ENCODE data around the gene RPP30.

RPP30 gene

GRCh38 chr10:90906596-90906995, 34.8 kb downstream of the RPP30 start:
- WGBS: no CpG with 5 or more reads among the region's 1 CpG
- H3K4me1 ChIP-seq (ENCODE audit: insufficient read depth, low read length): no peaks in the 10 kb centered on the region
- no peaks in the 10 kb centered on the region for H3K27me3 ChIP-seq (ENCODE audit: insufficient read depth, low read length)
- H3K4me3 ChIP-seq (ENCODE audit: low read length): no peak overlapping the region
- H3K27ac ChIP-seq (ENCODE audit: low read depth, low read length): no peak overlapping the region
- no peaks in the 10 kb centered on the region for H3K9me3 ChIP-seq (ENCODE audit: insufficient read depth, low read depth, low read length)
- H3K9ac ChIP-seq (ENCODE audit: low read depth, low read length): no peak overlapping the region
- peaks cover 21% of the 10 kb centered on the region for H3K36me3 ChIP-seq (ENCODE audit: insufficient read depth, low read length)

- no peak overlapping the region for H3K4me3 ChIP-seq (ENCODE audit: low read length)
- H3K36me3 ChIP-seq (ENCODE audit: insufficient read depth, low read length): no peaks in the 10 kb centered on the region; the same call in 1 of the 2 replicates
- 43% methylated on average over 11 of the region's 12 CpGs for WGBS
- peaks cover 43% of the 10 kb centered on the region for H3K27me3 ChIP-seq (ENCODE audit: insufficient read depth, low read length)
- peaks cover 8% of the 10 kb centered on the region; the same call in 1 of the 2 replicates for H3K4me1 ChIP-seq (ENCODE audit: insufficient read depth, low read length)
- H3K9me3 ChIP-seq (ENCODE audit: insufficient read depth, low read depth, low read length): no peaks in the 10 kb centered on the region
- H3K27ac ChIP-seq (ENCODE audit: low read depth, low read length): no peak overlapping the region
- no peak overlapping the region for H3K9ac ChIP-seq (ENCODE audit: low read depth, low read length)
These were observed 39.6 kb downstream of the RPP30 start for GRCh38 chr10:90911133-90912051.

GRCh38 chr10:90912174-90912573, 40.4 kb downstream of the RPP30 start:
- H3K36me3 ChIP-seq (ENCODE audit: insufficient read depth, low read length): no peaks in the 10 kb centered on the region; the same call in 1 of the 2 replicates
- H3K4me1 ChIP-seq (ENCODE audit: insufficient read depth, low read length): peaks cover 8% of the 10 kb centered on the region; the same call in 1 of the 2 replicates
- 52% methylated on average over 3 of the region's 4 CpGs for WGBS
- no peak overlapping the region for H3K27ac ChIP-seq (ENCODE audit: low read depth, low read length)
- no peak overlapping the region for H3K9ac ChIP-seq (ENCODE audit: low read depth, low read length)
- no peak overlapping the region for H3K4me3 ChIP-seq (ENCODE audit: low read length)
- no peaks in the 10 kb centered on the region for H3K9me3 ChIP-seq (ENCODE audit: insufficient read depth, low read depth, low read length)
- H3K27me3 ChIP-seq (ENCODE audit: insufficient read depth, low read length): peaks cover 51% of the 10 kb centered on the region

GRCh38 chr10:90912854-90913479, 41.2 kb downstream of the RPP30 start:
- Histone ChIP-seq H3K9ac (ENCODE audit: low read depth, low read length) (no peak overlapping the region), H3K27me3 (ENCODE audit: insufficient read depth, low read length) (peaks cover 59% of the 10 kb centered on the region)
- 87% methylated on average over 7 of the region's 7 CpGs for WGBS

GRCh38 chr10:90913774-90914420, 42.1 kb downstream of the RPP30 start:
- H3K4me3 ChIP-seq (ENCODE audit: low read length): no peak overlapping the region
- no peak overlapping the region for H3K27ac ChIP-seq (ENCODE audit: low read depth, low read length)
- H3K27me3 ChIP-seq (ENCODE audit: insufficient read depth, low read length): peaks cover 68% of the 10 kb centered on the region
- peaks cover 8% of the 10 kb centered on the region; the same call in 1 of the 2 replicates for H3K4me1 ChIP-seq (ENCODE audit: insufficient read depth, low read length)
- no peaks in the 10 kb centered on the region for H3K9me3 ChIP-seq (ENCODE audit: insufficient read depth, low read depth, low read length)
- peaks cover 3% of the 10 kb centered on the region; the same call in 1 of the 2 replicates for H3K36me3 ChIP-seq (ENCODE audit: insufficient read depth, low read length)
- 88% methylated on average over 2 of the region's 2 CpGs for WGBS
- H3K9ac ChIP-seq (ENCODE audit: low read depth, low read length): no peak overlapping the region

More at GRCh38 chr10:90912854-90913479, 41.2 kb downstream of the RPP30 start:
- H3K36me3 ChIP-seq (ENCODE audit: insufficient read depth, low read length): no peaks in the 10 kb centered on the region; the same call in 1 of the 2 replicates
- H3K27ac ChIP-seq (ENCODE audit: low read depth, low read length): no peak overlapping the region
- H3K4me3 ChIP-seq (ENCODE audit: low read length): no peak overlapping the region
- H3K9me3 ChIP-seq (ENCODE audit: insufficient read depth, low read depth, low read length): no peaks in the 10 kb centered on the region
- H3K4me1 ChIP-seq (ENCODE audit: insufficient read depth, low read length): peaks cover 8% of the 10 kb centered on the region; the same call in 1 of the 2 replicates

GRCh38 chr10:90914992-90915765, 43.4 kb downstream of the RPP30 start:
- peaks cover 81% of the 10 kb centered on the region for H3K27me3 ChIP-seq (ENCODE audit: insufficient read depth, low read length)

GRCh38 chr10:90915766-90916075, 43.9 kb downstream of the RPP30 start:
- no peak overlapping the region for H3K4me3 ChIP-seq (ENCODE audit: low read length)
- H3K9ac ChIP-seq (ENCODE audit: low read depth, low read length): no peak overlapping the region
- peaks cover 3% of the 10 kb centered on the region; the same call in 1 of the 2 replicates for H3K36me3 ChIP-seq (ENCODE audit: insufficient read depth, low read length)
- H3K4me1 ChIP-seq (ENCODE audit: insufficient read depth, low read length): peaks cover 16% of the 10 kb centered on the region; the same call in 1 of the 2 replicates
- 91% methylated on average over 9 of the region's 11 CpGs for WGBS
- no peak overlapping the region for H3K27ac ChIP-seq (ENCODE audit: low read depth, low read length)
- H3K27me3 ChIP-seq (ENCODE audit: insufficient read depth, low read length): peaks cover 86% of the 10 kb centered on the region
- H3K9me3 ChIP-seq (ENCODE audit: insufficient read depth, low read depth, low read length): no peaks in the 10 kb centered on the region

More at GRCh38 chr10:90914992-90915765, 43.4 kb downstream of the RPP30 start:
- Histone ChIP-seq H3K4me1 (ENCODE audit: insufficient read depth, low read length) (peaks cover 11% of the 10 kb centered on the region; the same call in 1 of the 2 replicates), H3K36me3 (ENCODE audit: insufficient read depth, low read length) (peaks cover 3% of the 10 kb centered on the region; the same call in 1 of the 2 replicates), H3K9ac (ENCODE audit: low read depth, low read length) (no peak overlapping the region), H3K4me3 (ENCODE audit: low read length) (no peak overlapping the region), H3K9me3 (ENCODE audit: insufficient read depth, low read depth, low read length) (no peaks in the 10 kb centered on the region), H3K27ac (ENCODE audit: low read depth, low read length) (no peak overlapping the region)
- 96% methylated on average over 10 of the region's 10 CpGs for WGBS

GRCh38 chr10:90916392-90917237, 44.8 kb downstream of the RPP30 start:
- Histone ChIP-seq H3K36me3 (ENCODE audit: insufficient read depth, low read length) (peaks cover 3% of the 10 kb centered on the region; the same call in 1 of the 2 replicates), H3K9ac (ENCODE audit: low read depth, low read length) (no peak overlapping the region), H3K4me1 (ENCODE audit: insufficient read depth, low read length) (peaks cover 23% of the 10 kb centered on the region; the same call in 1 of the 2 replicates), H3K27ac (ENCODE audit: low read depth, low read length) (no peak overlapping the region), H3K27me3 (ENCODE audit: insufficient read depth, low read length) (peaks cover 95% of the 10 kb centered on the region), H3K9me3 (ENCODE audit: insufficient read depth, low read depth, low read length) (no peaks in the 10 kb centered on the region), H3K4me3 (ENCODE audit: low read length) (no peak overlapping the region)
- WGBS: 98% methylated on average over 6 of the region's 6 CpGs

- H3K27ac ChIP-seq (ENCODE audit: low read depth, low read length): no peak overlapping the region
- WGBS: 94% methylated on average over 8 of the region's 8 CpGs
- no peak overlapping the region for H3K9ac ChIP-seq (ENCODE audit: low read depth, low read length)
- no peaks in the 10 kb centered on the region for H3K9me3 ChIP-seq (ENCODE audit: insufficient read depth, low read depth, low read length)
- H3K4me1 ChIP-seq (ENCODE audit: insufficient read depth, low read length): peaks cover 23% of the 10 kb centered on the region; the same call in 1 of the 2 replicates
- H3K36me3 ChIP-seq (ENCODE audit: insufficient read depth, low read length): peaks cover 3% of the 10 kb centered on the region; the same call in 1 of the 2 replicates
- no peak overlapping the region for H3K4me3 ChIP-seq (ENCODE audit: low read length)
- H3K27me3 ChIP-seq (ENCODE audit: insufficient read depth, low read length): peaks cover 99% of the 10 kb centered on the region
These were observed 45.6 kb downstream of the RPP30 start for GRCh38 chr10:90917238-90917967.
